Measurements from ENCODE around the gene SDHA. TPM values are rescaled to one million over a fixed set of nuclear protein-coding genes. Genes with fewer than 3 reads are reported as not detected.

Gene SDHA
- total RNA-seq, 4 donors from 2014 or later: 86.0 to 150 (median 115) TPM

DNA sequence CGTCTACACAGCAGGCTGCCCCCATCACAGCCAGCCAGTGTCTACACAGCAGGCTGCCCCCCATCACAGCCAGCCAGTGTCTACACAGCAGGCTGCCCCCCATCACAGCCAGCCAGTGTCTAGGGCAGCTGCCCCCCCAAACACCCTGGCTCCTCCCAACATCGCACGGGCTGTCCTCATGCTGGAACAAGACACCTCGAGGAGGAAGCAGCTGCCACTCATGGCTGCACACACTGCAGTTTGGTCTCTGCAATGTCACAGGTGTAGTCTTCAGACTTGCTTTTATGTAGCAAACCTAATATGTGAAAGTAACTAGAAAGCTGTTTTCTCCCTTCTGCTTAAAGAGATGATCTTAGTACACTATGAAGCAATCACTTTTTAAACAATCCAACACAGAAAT, 17.1 kb upstream of the SDHA start:
- no peaks in the 10 kb centered on the region for H3K27me3 ChIP-seq
- H3K36me3 ChIP-seq: peaks cover 10 to 49% (median 37%) of the 10 kb centered on the region in 4 donors
- 49% methylated on average over 4 of the region's 4 CpGs for WGBS
- no peaks in the 10 kb centered on the region for H3K9me3 ChIP-seq
- no peak for TF ChIP-seq POLR2A (IDR thresholded peaks at IDR 0.05; ENCODE audit: low read depth)
- TF ChIP-seq POLR2AphosphoS5 (IDR thresholded peaks at IDR 0.05): no peak
- TF ChIP-seq, protein P1, sequence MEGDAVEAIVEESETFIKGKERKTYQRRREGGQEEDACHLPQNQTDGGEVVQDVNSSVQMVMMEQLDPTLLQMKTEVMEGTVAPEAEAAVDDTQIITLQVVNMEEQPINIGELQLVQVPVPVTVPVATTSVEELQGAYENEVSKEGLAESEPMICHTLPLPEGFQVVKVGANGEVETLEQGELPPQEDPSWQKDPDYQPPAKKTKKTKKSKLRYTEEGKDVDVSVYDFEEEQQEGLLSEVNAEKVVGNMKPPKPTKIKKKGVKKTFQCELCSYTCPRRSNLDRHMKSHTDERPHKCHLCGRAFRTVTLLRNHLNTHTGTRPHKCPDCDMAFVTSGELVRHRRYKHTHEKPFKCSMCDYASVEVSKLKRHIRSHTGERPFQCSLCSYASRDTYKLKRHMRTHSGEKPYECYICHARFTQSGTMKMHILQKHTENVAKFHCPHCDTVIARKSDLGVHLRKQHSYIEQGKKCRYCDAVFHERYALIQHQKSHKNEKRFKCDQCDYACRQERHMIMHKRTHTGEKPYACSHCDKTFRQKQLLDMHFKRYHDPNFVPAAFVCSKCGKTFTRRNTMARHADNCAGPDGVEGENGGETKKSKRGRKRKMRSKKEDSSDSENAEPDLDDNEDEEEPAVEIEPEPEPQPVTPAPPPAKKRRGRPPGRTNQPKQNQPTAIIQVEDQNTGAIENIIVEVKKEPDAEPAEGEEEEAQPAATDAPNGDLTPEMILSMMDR (IDR thresholded peaks at IDR 0.05): no peak
- no peak for DNase-seq (ENCODE audit: extremely low spot score)
- H3K4me1 ChIP-seq: peaks cover 0 to 5% (median 0%) of the 10 kb centered on the region in 4 donors
- no peak overlapping the region for H3K4me3 ChIP-seq
- intact Hi-C loops (cut with DNase I): no loop called here
- no peak overlapping the region for H3K27ac ChIP-seq (replicated peaks in 1 of 4)

DNA sequence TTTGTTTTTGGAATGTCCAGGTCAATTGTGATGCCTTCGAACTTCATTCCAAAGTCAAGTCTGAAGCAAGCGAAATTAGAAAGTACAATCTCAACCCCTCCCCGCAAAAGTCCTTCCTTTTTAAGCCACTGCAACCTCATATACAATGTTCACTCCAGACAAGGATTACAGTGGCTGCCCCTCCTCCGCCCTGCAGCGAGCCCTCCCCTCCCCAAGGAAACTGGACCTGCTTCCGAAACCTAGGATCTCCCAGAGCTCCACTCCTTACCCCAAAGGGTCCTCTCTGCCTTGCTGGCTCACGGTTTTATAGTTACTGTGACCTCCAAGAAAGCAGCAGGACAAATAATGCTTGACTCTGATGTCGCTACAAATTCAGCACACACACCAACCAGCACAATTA, 16.4 kb upstream of the SDHA start:
- intact Hi-C loops (cut with DNase I): no loop called here
- H3K36me3 ChIP-seq: peaks cover 10 to 54% (median 37%) of the 10 kb centered on the region in 4 donors
- 92% methylated on average over 8 of the region's 8 CpGs for WGBS
- TF ChIP-seq POLR2AphosphoS5 (IDR thresholded peaks at IDR 0.05) (no peak), EP300 (IDR thresholded peaks at IDR 0.05) (no peak), POLR2A (IDR thresholded peaks at IDR 0.05; ENCODE audit: low read depth) (no peak)
- TF ChIP-seq, protein P1 (IDR thresholded peaks at IDR 0.05): no peak
- H3K27me3 ChIP-seq: no peaks in the 10 kb centered on the region
- H3K4me3 ChIP-seq: no peak overlapping the region
- no peak overlapping the region for H3K27ac ChIP-seq (replicated peaks in 1 of 4)
- H3K9me3 ChIP-seq: no peaks in the 10 kb centered on the region
- H3K4me1 ChIP-seq: peaks cover 0 to 12% (median under 1%) of the 10 kb centered on the region in 4 donors
- DNase-seq (ENCODE audit: extremely low spot score): no peak

DNA sequence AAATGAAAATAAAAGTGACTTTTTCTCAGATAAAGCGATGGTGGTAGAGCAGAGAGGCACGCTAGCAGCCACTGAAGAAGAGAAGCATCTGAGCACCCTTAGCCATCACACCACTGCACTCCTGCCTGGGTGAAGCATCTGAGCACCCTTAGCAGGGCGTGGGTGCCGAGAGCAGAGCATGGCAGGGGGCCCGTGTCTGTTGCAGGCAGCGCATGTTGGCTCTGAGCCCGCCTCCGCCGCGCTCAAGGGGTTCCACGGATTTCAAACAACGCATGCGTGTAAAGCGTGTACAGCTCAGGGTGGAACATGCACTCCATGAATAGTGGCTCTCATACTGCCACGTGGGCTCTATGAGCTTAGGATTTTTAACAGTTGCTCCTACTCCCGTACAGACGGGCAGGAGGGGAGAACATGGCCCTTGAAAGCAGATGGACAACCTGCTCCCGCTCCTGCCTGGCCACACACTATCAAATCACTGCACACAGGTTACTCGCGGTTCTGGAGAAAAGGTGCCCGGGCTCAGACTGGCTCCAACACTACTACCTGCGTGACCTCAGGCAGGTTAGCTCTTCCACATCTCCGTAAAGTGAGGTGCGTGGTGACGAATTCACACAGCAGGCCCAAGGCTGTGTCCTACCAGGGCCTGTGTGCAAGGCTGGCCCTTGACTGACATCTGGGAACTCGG, 14.7 kb upstream of the SDHA start:
- no peak for DNase-seq (ENCODE audit: extremely low spot score)
- TF ChIP-seq POLR2AphosphoS5 (IDR thresholded peaks at IDR 0.05): no peak
- TF ChIP-seq EP300 (IDR thresholded peaks at IDR 0.05): no peak
- TF ChIP-seq POLR2A (IDR thresholded peaks at IDR 0.05; ENCODE audit: low read depth): no peak
- TF ChIP-seq, protein P1 (IDR thresholded peaks at IDR 0.05): no peak
- no peak overlapping the region for H3K4me3 ChIP-seq
- peaks cover 0 to 22% (median 7%) of the 10 kb centered on the region in 4 donors for H3K4me1 ChIP-seq
- intact Hi-C loops (cut with DNase I): no loop called here
- no peaks in the 10 kb centered on the region for H3K9me3 ChIP-seq
- H3K27me3 ChIP-seq: no peaks in the 10 kb centered on the region
- H3K36me3 ChIP-seq: peaks cover 12 to 61% (median 37%) of the 10 kb centered on the region in 4 donors
- 94% methylated on average over 24 of the region's 26 CpGs for WGBS
- no peak overlapping the region for H3K27ac ChIP-seq (replicated peaks in 1 of 4)

DNA sequence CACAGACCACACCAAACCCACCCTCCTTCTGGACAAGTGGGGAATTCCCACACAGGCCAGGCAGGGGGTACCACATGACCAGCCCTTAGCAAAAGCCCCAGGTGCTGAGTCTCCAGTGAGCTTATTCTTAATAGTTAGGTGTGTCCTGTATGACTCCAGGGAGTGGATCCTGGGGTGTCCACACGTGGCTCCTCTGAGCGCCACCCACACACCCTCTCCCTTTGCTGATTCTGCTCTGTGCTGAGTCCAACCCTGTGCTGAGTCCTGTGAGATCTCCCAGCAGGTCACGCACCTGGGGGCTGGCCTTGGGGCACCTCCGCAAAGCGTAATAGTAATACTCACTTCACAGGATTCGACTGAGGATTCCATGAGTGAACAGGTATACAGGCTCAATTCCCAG, 14.1 kb upstream of the SDHA start:
- Histone ChIP-seq H3K27me3 (no peaks in the 10 kb centered on the region), H3K9me3 (no peaks in the 10 kb centered on the region), H3K36me3 (peaks cover 12 to 55% (median 34%) of the 10 kb centered on the region in 4 donors), H3K4me1 (peaks cover 0 to 22% (median 11%) of the 10 kb centered on the region in 4 donors), H3K4me3 (no peak overlapping the region), H3K27ac (replicated peaks in 1 of 4) (no peak overlapping the region)
- WGBS: 92% methylated on average over 6 of the region's 6 CpGs
- no peak for TF ChIP-seq POLR2A (IDR thresholded peaks at IDR 0.05; ENCODE audit: low read depth)
- no peak for TF ChIP-seq POLR2AphosphoS5 (IDR thresholded peaks at IDR 0.05)
- TF ChIP-seq EP300 (IDR thresholded peaks at IDR 0.05): no peak
- TF ChIP-seq, protein P1 (IDR thresholded peaks at IDR 0.05): no peak
- no peak for DNase-seq (ENCODE audit: extremely low spot score)
- intact Hi-C loops (cut with DNase I): no loop called here

DNA sequence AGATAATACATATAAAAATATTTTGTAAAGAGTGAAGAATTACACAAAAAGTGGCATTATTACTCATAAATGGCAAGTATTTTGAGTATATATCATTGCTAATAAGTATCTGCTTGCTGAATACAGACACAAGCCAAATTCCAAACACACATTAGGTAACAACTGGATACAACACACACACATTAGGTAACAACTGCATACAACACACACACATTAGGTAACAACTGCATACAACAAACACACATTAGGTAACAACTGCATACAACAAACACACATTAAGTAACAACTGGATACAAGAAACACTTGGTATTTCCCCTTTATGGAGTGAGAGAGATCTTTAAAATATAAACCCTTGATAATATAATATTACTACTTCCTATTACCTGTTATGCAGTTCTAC, 13.7 kb upstream of the SDHA start:
- Histone ChIP-seq H3K9me3 (no peaks in the 10 kb centered on the region), H3K4me3 (no peak overlapping the region), H3K4me1 (peaks cover 0 to 22% (median 11%) of the 10 kb centered on the region in 4 donors), H3K27ac (replicated peaks in 1 of 4) (no peak overlapping the region), H3K27me3 (no peaks in the 10 kb centered on the region), H3K36me3 (peaks cover 12 to 50% (median 33%) of the 10 kb centered on the region in 4 donors)
- intact Hi-C loops (cut with DNase I): no loop called here
- DNase-seq (ENCODE audit: extremely low spot score): no peak
- TF ChIP-seq, protein P1 (IDR thresholded peaks at IDR 0.05): no peak
- TF ChIP-seq EP300 (IDR thresholded peaks at IDR 0.05) (no peak), POLR2AphosphoS5 (IDR thresholded peaks at IDR 0.05) (no peak), POLR2A (IDR thresholded peaks at IDR 0.05; ENCODE audit: low read depth) (no peak)

All from esophagus muscularis mucosa (tissue), 4 donors.